IMR-90 (cell line): ENCODE results near the gene LUC7L3. TPM values are rescaled to one million over a fixed set of nuclear protein-coding genes. Genes with fewer than 3 reads are reported as not detected.

ENCODE experiments used
- ATAC-seq: fragments of 200-7000 bp; cut with Tn5 transposase; 2 replicates; pipeline ENCODE4 v1.9.1; 2020; ENCODE audit warnings: low read depth, mild to moderate bottlenecking, moderate library complexity
- BruUV-seq: library from RNA; stranded (reverse); fragments of 400-500 nt; replicated peaks from 2 replicates; lab custom pipeline; 2021; lab: Mats Ljungman, UMichigan
- CTCF ChIA-PET: fragments of 300-600 bp; formaldehyde crosslinking; extraction: SDS; loops from one replicate; lab custom pipeline; 2021; ENCODE audit warnings: antibody characterized with exemption; lab: Yijun Ruan, JAX
- POLR2A ChIA-PET: fragments of 300-600 bp; sonication (Branson Sonifier 250); formaldehyde crosslinking; loops from one replicate; lab custom pipeline; 2022; ENCODE audit warnings: antibody characterized with exemption; ENCODE audit not compliant: unreplicated experiment; lab: Charles Lee
- DNase-seq: peaks from one replicate; pipeline ENCODE4 v3.0.0; 2013
- H2AFZ ChIP-seq: replicated peaks from 2 replicates; pipeline ENCODE3; 2013; ENCODE audit warnings: low read length, mild to moderate bottlenecking; ENCODE audit not compliant: poor library complexity
- H2AK5ac ChIP-seq: 2 replicates; pipeline ENCODE4 v1.6.1; 2013; ENCODE audit warnings: low read depth, low read length, inconsistent platforms
- H2AK9ac ChIP-seq: replicated peaks from 2 replicates; pipeline ENCODE3; 2013; ENCODE audit warnings: mild to moderate bottlenecking, low read depth, low read length, moderate library complexity; ENCODE audit not compliant: poor library complexity
- H2BK120ac ChIP-seq: 2 replicates; pipeline ENCODE4 v1.6.1; 2013; ENCODE audit warnings: low read depth, low read length, inconsistent platforms
- H2BK15ac ChIP-seq: 3 replicates; pipeline ENCODE4 v1.6.1; 2013; ENCODE audit warnings: low read depth, low read length, inconsistent platforms
- H2BK20ac ChIP-seq: 2 replicates; pipeline ENCODE4 v1.6.1; 2013; ENCODE audit warnings: low read depth, mild to moderate bottlenecking, inconsistent platforms, low read length, moderate library complexity
- H2BK5ac ChIP-seq: 2 replicates; pipeline ENCODE4 v1.6.1; 2013; ENCODE audit warnings: mild to moderate bottlenecking, low read depth, low read length, inconsistent platforms; ENCODE audit not compliant: poor library complexity, severe bottlenecking
- H3K14ac ChIP-seq: replicated peaks from 2 replicates; pipeline ENCODE4 v1.6.1; 2013; ENCODE audit warnings: low read depth, low read length, inconsistent platforms
- H3K18ac ChIP-seq: 2 replicates; pipeline ENCODE4 v1.6.1; 2013; ENCODE audit warnings: low read depth, low read length, control low read depth
- H3K23ac ChIP-seq: 2 replicates; pipeline ENCODE4 v1.6.1; 2013; ENCODE audit warnings: low read depth, low read length, inconsistent platforms
- H3K27ac ChIP-seq: 2 replicates; pipeline ENCODE4 v1.5.1; 2013; ENCODE audit warnings: mild to moderate bottlenecking, control low read depth, low read length; ENCODE audit not compliant: insufficient read depth
- H3K27me3 ChIP-seq: 2 replicates; pipeline ENCODE4 v1.6.1; 2013; ENCODE audit warnings: low read length; ENCODE audit not compliant: control insufficient read depth, insufficient read depth
- H3K36me3 ChIP-seq: 2 replicates; pipeline ENCODE4 v1.6.1; 2013; ENCODE audit warnings: low read length, mixed read lengths; ENCODE audit not compliant: control insufficient read depth, insufficient read depth
- H3K4ac ChIP-seq: 2 replicates; pipeline ENCODE4 v1.6.1; 2013; ENCODE audit warnings: low read depth, low read length, inconsistent platforms
- H3K4me1 ChIP-seq: 2 replicates; pipeline ENCODE4 v1.6.1; 2013; ENCODE audit warnings: low read length, mixed read lengths; ENCODE audit not compliant: control insufficient read depth, insufficient read depth
- H3K4me2 ChIP-seq: 2 replicates; pipeline ENCODE4 v1.6.1; 2013; ENCODE audit warnings: low read depth, mild to moderate bottlenecking, control low read depth, low read length, moderate library complexity
- H3K4me3 ChIP-seq: 2 replicates; pipeline ENCODE4 v1.5.1; 2013; ENCODE audit warnings: low read depth, mild to moderate bottlenecking, control low read depth, low read length, moderate library complexity; ENCODE audit not compliant: insufficient read depth
- H3K56ac ChIP-seq: 2 replicates; pipeline ENCODE4 v1.6.1; 2013; ENCODE audit warnings: low read length, inconsistent platforms; ENCODE audit not compliant: insufficient read depth; ENCODE audit errors: extremely low read depth
- H3K79me1 ChIP-seq, 2 experiments: 2 replicates each; pipeline ENCODE4 v1.6.1; 2013; ENCODE audit warnings: low read length in 2 of 2, inconsistent platforms in 1 of 2, low read depth in 1 of 2
- H3K9ac ChIP-seq: 2 replicates; pipeline ENCODE4 v1.6.1; 2013; ENCODE audit warnings: low read depth, low read length, control low read depth
- H3K9me1 ChIP-seq: 2 replicates; pipeline ENCODE4 v1.6.1; 2013; ENCODE audit warnings: low read length, inconsistent platforms; ENCODE audit not compliant: insufficient read depth
- H3K9me3 ChIP-seq: 2 replicates; pipeline ENCODE4 v1.6.1; 2013; ENCODE audit warnings: low read length; ENCODE audit not compliant: control insufficient read depth, insufficient read depth
- H4K20me1 ChIP-seq: 2 replicates; pipeline ENCODE4 v1.6.1; 2013; ENCODE audit warnings: low read length, inconsistent platforms; ENCODE audit not compliant: insufficient read depth
- H4K5ac ChIP-seq: 2 replicates; pipeline ENCODE4 v1.6.1; 2013; ENCODE audit warnings: mild to moderate bottlenecking, low read depth, low read length, control low read depth
- H4K8ac ChIP-seq, 2 experiments: 2 replicates each; pipeline ENCODE4 v1.6.1; 2013; ENCODE audit warnings: low read depth in 2 of 2, low read length in 2 of 2, control low read depth in 1 of 2, inconsistent platforms in 1 of 2
- H4K91ac ChIP-seq: 2 replicates; pipeline ENCODE4 v1.6.1; 2013; ENCODE audit warnings: low read depth, low read length, inconsistent platforms; ENCODE audit not compliant: insufficient read depth
- BHLHE40 ChIP-seq: fragments of 150-350 bp; IDR thresholded peaks from 2 replicates; pipeline ENCODE4 v1.6.1; 2016; ENCODE audit warnings: mild to moderate bottlenecking, low read depth, low read length
- CHD1 ChIP-seq: IDR thresholded peaks from 2 replicates; pipeline ENCODE4 v1.6.1; 2012; ENCODE audit warnings: low read depth, low read length, improper control_type of control experiment
- FOS ChIP-seq: fragments of 150-350 bp; IDR thresholded peaks from 2 replicates; pipeline ENCODE4 v1.6.1; 2016; ENCODE audit warnings: low read depth, low read length
- MAZ ChIP-seq: IDR thresholded peaks from 2 replicates; pipeline ENCODE4 v1.6.1; 2012; ENCODE audit warnings: low read depth, mild to moderate bottlenecking, low read length, improper control_type of control experiment, moderate library complexity, borderline replicate concordance
- MXI1 ChIP-seq: IDR thresholded peaks from 2 replicates; pipeline ENCODE4 v1.6.1; 2012; ENCODE audit warnings: low read depth, mild to moderate bottlenecking, low read length, moderate library complexity, borderline replicate concordance
- RAD21 ChIP-seq: IDR thresholded peaks from 2 replicates; pipeline ENCODE4 v1.6.1; 2012; ENCODE audit warnings: low read length, improper control_type of control experiment
- RFX5 ChIP-seq: IDR thresholded peaks from 2 replicates; pipeline ENCODE4 v1.8.0; 2012; ENCODE audit warnings: low read depth, mild to moderate bottlenecking, low read length, moderate library complexity
- SMC3 ChIP-seq: fragments of 150-350 bp; IDR thresholded peaks from 2 replicates; pipeline ENCODE4 v1.6.1; 2016; ENCODE audit warnings: low read depth, mild to moderate bottlenecking, antibody characterized with exemption, low read length, moderate library complexity
- WGBS, 2 experiments: methylation state at CpG; one replicate each; pipeline versions ENCODE4 v1.1.5 to v1.1.7; 2013; ENCODE audit warnings: missing lambda C conversion rate in 2 of 2; ENCODE audit not compliant: insufficient read length in 1 of 2; ENCODE audit errors: extremely low coverage in 2 of 2; 5-methylcytosine and 5-hydroxymethylcytosine counted together
- dilution Hi-C: fragments of 300-500 bp; cut with HindIII; formaldehyde crosslinking; loops from one replicate; pipeline ENCODE4 v1.14.3; 2018; ENCODE audit warnings: low sequenced_read_pairs; ENCODE audit not compliant: unreplicated experiment
- in situ Hi-C: fragments of 300-500 bp; cut with MboI; formaldehyde crosslinking; loops from 3 replicates; pipeline ENCODE4 v1.14.3; 2019; ENCODE audit warnings: low sequenced_read_pairs, inconsistent platforms, mixed read lengths
- intact Hi-C: fragments of 100-400 bp; cut with micrococcal nuclease; formaldehyde crosslinking; loops from 2 replicates; pipeline ENCODE4 v1.10.0; 2022
- polyA plus RNA-seq, 3 experiments: library from polyadenylated mRNA; depleted of rRNA; stranded (reverse); fragments of >200 nt; gene quantifications; 2 replicates each; pipeline ENCODE4 v1.2.3, GENCODE V29; 2012; ENCODE audit warnings: low replicate concordance in 1 of 3
- total RNA-seq: library from RNA; depleted of rRNA; stranded (reverse); fragments of >200 nt; gene quantifications from 2 replicates; pipeline ENCODE4 v1.2.3, GENCODE V29; 2012
- TF ChIP-seq, protein P1 (sequence below): fragments of 150-350 bp; IDR thresholded peaks from 2 replicates; pipeline ENCODE4 v1.6.1; 2016; ENCODE audit warnings: low read depth, mild to moderate bottlenecking, low read length, moderate library complexity, borderline replicate concordance
- TF ChIP-seq, protein P2 (sequence below): fragments of 150-350 bp; IDR thresholded peaks from 2 replicates; pipeline ENCODE4 v1.6.1; 2017; ENCODE audit warnings: mild to moderate bottlenecking, antibody characterized with exemption, low read length, low read depth

The LUC7L3 gene
- total and polyA plus RNA-seq, 2 of the 4 experiments (the other 2 are of a cell fraction), result 17.7 to 44.7 TPM

DNA sequence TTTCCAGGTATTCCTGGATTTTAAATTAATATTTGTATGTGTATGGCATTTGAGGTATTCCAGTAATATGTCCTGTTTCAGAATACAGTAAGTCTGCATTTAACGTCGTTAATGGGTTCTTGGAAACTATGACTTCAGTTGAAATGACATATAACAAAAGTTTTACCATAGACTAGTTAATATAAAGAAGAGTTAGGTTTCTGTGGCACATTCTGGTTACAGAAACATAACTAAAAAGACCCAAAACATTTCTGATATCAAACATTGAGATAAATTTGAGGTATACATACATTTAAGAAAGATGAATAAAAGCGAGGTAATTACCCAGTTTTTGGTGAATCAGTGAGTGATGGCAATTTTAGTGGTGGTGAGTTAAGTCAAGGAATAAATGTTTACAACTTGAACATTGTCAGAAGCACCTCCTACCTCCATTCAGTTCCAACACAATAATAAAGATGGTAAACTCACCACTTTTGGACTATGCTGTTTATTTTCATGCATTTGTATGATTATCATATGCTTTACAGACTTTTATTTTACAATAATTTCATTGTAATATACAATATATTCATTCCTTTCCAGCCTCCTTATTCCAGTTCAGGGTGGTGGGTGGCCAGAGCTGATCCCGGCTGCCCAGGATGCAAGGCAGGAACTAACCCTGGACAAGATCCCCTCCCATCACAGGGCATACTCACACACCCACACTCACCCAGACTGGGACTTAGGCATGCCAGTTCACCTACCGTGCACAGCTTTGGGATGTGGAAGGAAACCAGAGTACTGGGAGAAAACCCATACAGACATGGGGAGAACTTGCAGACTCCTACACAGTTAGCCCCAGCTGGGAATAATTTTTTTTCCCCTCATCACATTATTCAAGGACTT, 9.7 kb downstream of the LUC7L3 start:
- CTCF ChIA-PET, result no interaction called here
- no TSS peak for BruUV-seq
- Histone ChIP-seq H3K18ac (no peak overlapping the region), H3K56ac (no peak overlapping the region), H2BK5ac (no peak overlapping the region), H3K4me1 (peaks cover 10% of the 10 kb centered on the region), H2BK20ac (no peak overlapping the region), H2BK120ac (no peak overlapping the region), H4K8ac (no peak overlapping the region), H3K23ac (no peak overlapping the region), H2AK5ac (no peak overlapping the region), H2AK9ac (no peak overlapping the region), H3K9me3 (no peaks in the 10 kb centered on the region), H3K4me3 (no peak overlapping the region), H4K91ac (no peak overlapping the region), H3K4me2 (no peak overlapping the region), H2BK15ac (no peak overlapping the region), H3K9ac (no peak overlapping the region), H3K27ac (no peak overlapping the region), H3K79me1 (peaks cover 0 to 45% of the 10 kb centered on the region in 2 experiments; a peak in 3 of 4 replicates), H4K20me1 (peaks cover 97% of the 10 kb centered on the region), H2AFZ (no peak overlapping the region), H4K5ac (no peak overlapping the region), H3K27me3 (no peaks in the 10 kb centered on the region), H3K9me1 (peaks cover 16% of the 10 kb centered on the region), H3K36me3 (0 out of 2 replicates have a peak, but pooled peaks cover 3% of the 10 kb centered on the region), H3K14ac (no peak overlapping the region), H3K4ac (no peak overlapping the region)
- dilution Hi-C loops, result no loop called here
- peak; percentile 36 for ATAC-seq
- DNase-seq, result no peak
- intact Hi-C loops, result no loop called here
- POLR2A ChIA-PET, result no interaction called here
- in situ Hi-C loops, result no loop called here
- no CpG with 5 or more reads among the region's 5 CpGs for WGBS, 2 experiments
- TF ChIP-seq RFX5, result no peak
- TF ChIP-seq, protein P1, sequence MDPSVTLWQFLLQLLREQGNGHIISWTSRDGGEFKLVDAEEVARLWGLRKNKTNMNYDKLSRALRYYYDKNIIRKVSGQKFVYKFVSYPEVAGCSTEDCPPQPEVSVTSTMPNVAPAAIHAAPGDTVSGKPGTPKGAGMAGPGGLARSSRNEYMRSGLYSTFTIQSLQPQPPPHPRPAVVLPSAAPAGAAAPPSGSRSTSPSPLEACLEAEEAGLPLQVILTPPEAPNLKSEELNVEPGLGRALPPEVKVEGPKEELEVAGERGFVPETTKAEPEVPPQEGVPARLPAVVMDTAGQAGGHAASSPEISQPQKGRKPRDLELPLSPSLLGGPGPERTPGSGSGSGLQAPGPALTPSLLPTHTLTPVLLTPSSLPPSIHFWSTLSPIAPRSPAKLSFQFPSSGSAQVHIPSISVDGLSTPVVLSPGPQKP, result no peak
- TF ChIP-seq MXI1, result no peak
- TF ChIP-seq CHD1, result no peak
- TF ChIP-seq BHLHE40, result no peak
- TF ChIP-seq SMC3, result no peak
- TF ChIP-seq RAD21, result no peak
- TF ChIP-seq MAZ, result no peak
- TF ChIP-seq, protein P2, sequence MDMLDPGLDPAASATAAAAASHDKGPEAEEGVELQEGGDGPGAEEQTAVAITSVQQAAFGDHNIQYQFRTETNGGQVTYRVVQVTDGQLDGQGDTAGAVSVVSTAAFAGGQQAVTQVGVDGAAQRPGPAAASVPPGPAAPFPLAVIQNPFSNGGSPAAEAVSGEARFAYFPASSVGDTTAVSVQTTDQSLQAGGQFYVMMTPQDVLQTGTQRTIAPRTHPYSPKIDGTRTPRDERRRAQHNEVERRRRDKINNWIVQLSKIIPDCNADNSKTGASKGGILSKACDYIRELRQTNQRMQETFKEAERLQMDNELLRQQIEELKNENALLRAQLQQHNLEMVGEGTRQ, result no peak
- no peak for TF ChIP-seq FOS
